ENCODE data around the gene GUCA2A. TPM values are rescaled to one million over a fixed set of nuclear protein-coding genes. Genes with fewer than 3 reads are reported as not detected.

Gene GUCA2A
- total and polyA plus RNA-seq, 2 of the 13 experiments (the other 11 are each of a cell fraction or from before 2014, with no cell fraction given), result not detected

- DNase-seq (ENCODE audit: low spot score) (no peak), FAIRE-seq (no peak), ATAC-seq (no peak)
- Histone ChIP-seq H3K9ac (ENCODE audit: insufficient read depth, low read depth, low read length) (no peak overlapping the region), H3K36me3 (replicated peaks in 1 of 2; ENCODE audit: control insufficient read depth in 1 of 2, insufficient read depth in 2 of 2, low read length in 2 of 2) (peaks cover 10 to 50% of the 10 kb centered on the region in 2 experiments), H3K9me3 (ENCODE audit: low read length) (no peaks in the 10 kb centered on the region), H3K4me3 (replicated peaks in 1 of 3; ENCODE audit: insufficient read depth in 1 of 3, low read depth in 2 of 3, low read length in 3 of 3) (no peak overlapping the region), H3K4me2 (ENCODE audit: low read depth, low read length) (no peak overlapping the region), H3K27ac (ENCODE audit: extremely low read length, insufficient read depth, low read length) (no peak overlapping the region), H3K79me2 (ENCODE audit: insufficient read depth, low read length) (no peaks in the 10 kb centered on the region), H3K4me1 (ENCODE audit: insufficient read depth, low read length) (no peaks in the 10 kb centered on the region), H2AFZ (ENCODE audit: low read length) (no peak overlapping the region), H4K20me1 (ENCODE audit: insufficient read depth, low read length) (no peaks in the 10 kb centered on the region), H3K27me3 (ENCODE audit: control insufficient read depth in 1 of 2, insufficient read depth in 2 of 2, low read length in 2 of 2) (no peaks in the 10 kb centered on the region)
- WGBS (ENCODE audit: low lambda C conversion rate), result 95% methylated on average over 5 of the region's 5 CpGs
- intact Hi-C loops (cut with micrococcal nuclease; ENCODE audit: unreplicated experiment), result no loop called here
- BruUV-seq (replicated peaks), result no TSS peak
- ChIA-PET POLR2A (no interaction called here), CTCF (ENCODE audit: low intra/inter-chr PET ratio, low total read pairs) (no interaction called here)
- TF ChIP-seq RFX1 (IDR thresholded peaks at IDR 0.05), result no peak
- no peak for TF ChIP-seq ZNF850 (CRISPR knock-in tag; conservative IDR thresholded peaks at IDR 0.05)
- no peak for TF ChIP-seq SP140L (CRISPR knock-in tag; IDR thresholded peaks at IDR 0.05; ENCODE audit: borderline replicate concordance)
- no peak for TF ChIP-seq ZNF274 (CRISPR knock-in tag; IDR thresholded peaks at IDR 0.05)
- no peak for TF ChIP-seq ZBTB39 (CRISPR knock-in tag; IDR thresholded peaks at IDR 0.05)
- no peak for TF ChIP-seq MXD3 (CRISPR knock-in tag; IDR thresholded peaks at IDR 0.05)
- TF ChIP-seq NBN (conservative IDR thresholded peaks at IDR 0.05), result no peak
- no peak for TF ChIP-seq XBP1 (CRISPR knock-in tag; IDR thresholded peaks at IDR 0.05)
- TF ChIP-seq ZNF841 (CRISPR knock-in tag; IDR thresholded peaks at IDR 0.05; ENCODE audit: borderline replicate concordance), result no peak
- TF ChIP-seq BHLHE40 (IDR thresholded peaks at IDR 0.05; ENCODE audit: low read length), result no peak
- in situ Hi-C loops (cut with HindIII; ENCODE audit: extremely low pct_ligation_motif_present, low pct_unique_long_range_greater_than_20kb), result no loop called here
Measured at GRCh38 chr1:42198251-42198650, 33.7 kb upstream of the GUCA2A start.

Data from HepG2 (cell line).